Breast epithelium (tissue), 3 donors: ENCODE results near the gene C19orf25.

ENCODE experiments used
- POLR2A ChIP-seq: fragments of 450-650 bp; IDR thresholded peaks from one replicate; pipeline ENCODE4 v1.6.1; 2016; ENCODE audit warnings: antibody characterized with exemption, mild to moderate bottlenecking, moderate library complexity
- POLR2AphosphoS5 ChIP-seq, 3 donors: sonication (generic); formaldehyde crosslinking; IDR thresholded peaks; one replicate each; pipeline ENCODE4 v1.6.1; 2017; ENCODE audit warnings: antibody characterized with exemption in 3 of 3
- TF ChIP-seq, protein P1 (sequence below), 3 donors: fragments of 450-650 bp; IDR thresholded peaks; one replicate each; pipeline ENCODE4 v1.5.1; 2016 to 2017; ENCODE audit warnings: antibody characterized with exemption in 3 of 3, mild to moderate bottlenecking in 3 of 3, moderate library complexity in 3 of 3

DNA sequence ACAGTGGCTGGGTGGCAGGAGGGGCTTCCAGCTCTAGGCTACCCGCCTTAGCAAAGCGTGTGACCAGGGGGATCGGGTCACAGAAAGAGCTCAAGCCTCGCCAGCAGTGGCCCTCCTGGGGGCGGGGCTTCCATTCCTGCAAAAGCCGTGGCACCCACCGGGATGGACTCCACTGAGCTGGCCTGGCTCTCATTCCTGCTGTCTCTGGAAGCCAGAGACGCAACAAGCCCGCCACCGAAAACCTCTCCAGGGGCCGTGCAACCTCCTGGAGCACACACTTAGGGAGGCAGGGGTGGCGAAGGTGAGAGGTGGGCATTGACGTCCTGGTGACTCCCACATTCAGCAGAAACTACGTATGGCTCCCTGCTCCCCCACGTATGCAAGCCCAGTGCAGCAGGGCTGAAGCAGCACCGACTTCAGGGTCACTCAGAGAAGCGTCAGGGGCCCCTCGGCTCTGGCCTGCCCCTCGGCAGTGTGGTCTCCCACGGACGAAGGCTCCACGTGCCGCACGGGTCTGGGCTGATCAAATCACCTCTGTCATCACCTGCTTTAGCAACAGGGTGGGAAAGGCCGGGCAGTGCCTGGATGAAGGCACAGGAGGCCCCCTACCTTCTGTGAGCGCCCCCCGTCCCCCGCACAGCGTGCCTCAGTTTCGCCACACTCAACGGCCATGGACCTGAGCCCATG, 3.1 kb downstream of the C19orf25 start:
- TF ChIP-seq POLR2A, result no peak
- TF ChIP-seq, protein P1, sequence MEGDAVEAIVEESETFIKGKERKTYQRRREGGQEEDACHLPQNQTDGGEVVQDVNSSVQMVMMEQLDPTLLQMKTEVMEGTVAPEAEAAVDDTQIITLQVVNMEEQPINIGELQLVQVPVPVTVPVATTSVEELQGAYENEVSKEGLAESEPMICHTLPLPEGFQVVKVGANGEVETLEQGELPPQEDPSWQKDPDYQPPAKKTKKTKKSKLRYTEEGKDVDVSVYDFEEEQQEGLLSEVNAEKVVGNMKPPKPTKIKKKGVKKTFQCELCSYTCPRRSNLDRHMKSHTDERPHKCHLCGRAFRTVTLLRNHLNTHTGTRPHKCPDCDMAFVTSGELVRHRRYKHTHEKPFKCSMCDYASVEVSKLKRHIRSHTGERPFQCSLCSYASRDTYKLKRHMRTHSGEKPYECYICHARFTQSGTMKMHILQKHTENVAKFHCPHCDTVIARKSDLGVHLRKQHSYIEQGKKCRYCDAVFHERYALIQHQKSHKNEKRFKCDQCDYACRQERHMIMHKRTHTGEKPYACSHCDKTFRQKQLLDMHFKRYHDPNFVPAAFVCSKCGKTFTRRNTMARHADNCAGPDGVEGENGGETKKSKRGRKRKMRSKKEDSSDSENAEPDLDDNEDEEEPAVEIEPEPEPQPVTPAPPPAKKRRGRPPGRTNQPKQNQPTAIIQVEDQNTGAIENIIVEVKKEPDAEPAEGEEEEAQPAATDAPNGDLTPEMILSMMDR (IDR thresholded peaks at IDR 0.05), result no peak
- TF ChIP-seq POLR2AphosphoS5 (IDR thresholded peaks at IDR 0.05), result no peak
